ENCODE data around the gene TRAPPC11. TPM values are rescaled to one million over a fixed set of nuclear protein-coding genes. Genes with fewer than 3 reads are reported as not detected.

Gene TRAPPC11
- total RNA-seq, 1 donor from 2014 or later = 56.2 TPM

- Mint-ChIP-seq H3K4me3 (ENCODE audit: unreplicated experiment) (no peak overlapping the region), H3K27me3 (ENCODE audit: unreplicated experiment) (no peaks in the 10 kb centered on the region), H3K27ac (ENCODE audit: unreplicated experiment) (no peak overlapping the region), H3K9me3 (ENCODE audit: unreplicated experiment) (peaks cover 1% of the 10 kb centered on the region), H3K4me1 (ENCODE audit: low read depth, unreplicated experiment) (no peaks in the 10 kb centered on the region), H3K36me3 (ENCODE audit: unreplicated experiment) (no peaks in the 10 kb centered on the region)
- DNase-seq = no peak
- TF ChIP-seq CTCF (IDR thresholded peaks at IDR 0.05; ENCODE audit: partially characterized antibody, unreplicated experiment) = no peak
These were observed 101.2 kb downstream of the TRAPPC11 start for GRCh38 chr4:183760326-183760725.

Other genes starting within 250 kb of the TRAPPC11 start
- gene CDKN2AIP, start 214.7 kb upstream of the TRAPPC11 start, total RNA-seq (ENCODE audit: unreplicated experiment) = 15.9 TPM
- gene ING2, start 154.2 kb upstream of the TRAPPC11 start, total RNA-seq (ENCODE audit: unreplicated experiment) = 4.8 TPM
- 17.8 TPM for gene RWDD4, start 108 bp upstream of the TRAPPC11 start, total RNA-seq (ENCODE audit: unreplicated experiment)
- gene STOX2, start 246.0 kb downstream of the TRAPPC11 start, total RNA-seq (ENCODE audit: unreplicated experiment) = 26.7 TPM

Measured in glutamatergic neuron (in vitro differentiated cells).